WTC11 (cell line): ENCODE measurements around the gene KIF20B. TPM values are rescaled to one million over a fixed set of nuclear protein-coding genes. Genes with fewer than 3 reads are reported as not detected.
A peak's percentile ranks its signal among the peaks of the same experiment; 100 is the strongest.

ENCODE experiments used
- ATAC-seq: fragments of 200-7000 bp; cut with Tn5 transposase; 2 replicates; pipeline ENCODE4 v1.10.0; 2021; ENCODE audit warnings: mild to moderate bottlenecking, moderate library complexity
- CTCF ChIA-PET: fragments of 300-600 bp; sonication (Branson Sonifier 250); formaldehyde crosslinking; loops from one replicate; lab custom pipeline; 2021; ENCODE audit warnings: antibody characterized with exemption; lab: Charles Lee
- POLR2A ChIA-PET: fragments of 350-600 bp; sonication (Branson Sonifier 250); formaldehyde crosslinking; loops from one replicate; lab custom pipeline; 2021; ENCODE audit warnings: antibody characterized with exemption; lab: Charles Lee
- DNase-seq: peaks from one replicate; pipeline ENCODE4 v3.0.0; 2021; ENCODE audit warnings: low spot score
- H3K27ac Mint-ChIP-seq: 2 replicates; pipeline ENCODE4 v1.8.0; 2021; ENCODE audit warnings: mixed read lengths
- H3K27me3 Mint-ChIP-seq: 2 replicates; pipeline ENCODE4 v1.8.0; 2021; ENCODE audit warnings: low read depth, mild to moderate bottlenecking, moderate library complexity, mixed read lengths
- H3K36me3 Mint-ChIP-seq: 2 replicates; pipeline ENCODE4 v1.8.0; 2021; ENCODE audit warnings: mixed read lengths
- H3K4me1 Mint-ChIP-seq: 2 replicates; pipeline ENCODE4 v1.8.0; 2022; ENCODE audit warnings: mixed read lengths
- H3K4me3 Mint-ChIP-seq: 2 replicates; pipeline ENCODE4 v1.8.0; 2021; ENCODE audit warnings: mild to moderate bottlenecking, moderate library complexity, mixed read lengths
- H3K9me3 Mint-ChIP-seq: 2 replicates; pipeline ENCODE4 v1.8.0; 2021; ENCODE audit warnings: mixed read lengths
- CREM ChIP-seq: sonication (generic); formaldehyde crosslinking; IDR thresholded peaks from 2 replicates; pipeline ENCODE4 v1.8.1; 2022; ENCODE audit warnings: mild to moderate bottlenecking, missing genetic modification reagents, moderate library complexity
- E2F1 ChIP-seq: sonication (generic); formaldehyde crosslinking; IDR thresholded peaks from 2 replicates; pipeline ENCODE4 v1.8.0; 2022; ENCODE audit warnings: mild to moderate bottlenecking, missing genetic modification reagents
- E2F5 ChIP-seq: sonication (generic); formaldehyde crosslinking; IDR thresholded peaks from 2 replicates; pipeline ENCODE4 v1.8.1; 2022; ENCODE audit warnings: mild to moderate bottlenecking, moderate library complexity, missing genetic modification reagents
- ELF4 ChIP-seq: sonication (generic); formaldehyde crosslinking; IDR thresholded peaks from 2 replicates; pipeline ENCODE4 v1.8.1; 2022; ENCODE audit warnings: low read depth, mild to moderate bottlenecking, moderate library complexity, missing genetic modification reagents
- FOXP1 ChIP-seq: sonication (generic); formaldehyde crosslinking; IDR thresholded peaks from 2 replicates; pipeline ENCODE4 v1.8.0; 2022; ENCODE audit warnings: missing genetic modification reagents, mild to moderate bottlenecking, moderate library complexity, borderline replicate concordance
- HMGA2 ChIP-seq: fragments of 250-450 bp; sonication (Bioruptor Pico); IDR thresholded peaks from 2 replicates; pipeline ENCODE4 v1.4.0; 2021; ENCODE audit warnings: mild to moderate bottlenecking, moderate library complexity
- IRF2 ChIP-seq: sonication (generic); formaldehyde crosslinking; IDR thresholded peaks from 2 replicates; pipeline ENCODE4 v1.8.0; 2022; ENCODE audit warnings: low read depth, missing genetic modification reagents, borderline replicate concordance
- MXD4 ChIP-seq: fragments of 250-450 bp; sonication (Bioruptor Pico); IDR thresholded peaks from 2 replicates; pipeline ENCODE4 v1.8.0; 2021; ENCODE audit warnings: mild to moderate bottlenecking, moderate library complexity, borderline replicate concordance
- TCF7 ChIP-seq: sonication (generic); formaldehyde crosslinking; IDR thresholded peaks from 2 replicates; pipeline ENCODE4 v1.8.0; 2022; ENCODE audit warnings: mild to moderate bottlenecking, low read depth, missing genetic modification reagents, moderate library complexity
- ZNF121 ChIP-seq: sonication (generic); formaldehyde crosslinking; IDR thresholded peaks from 2 replicates; pipeline ENCODE4 v1.8.0; 2023; ENCODE audit warnings: missing genetic modification reagents
- ZNF532 ChIP-seq: fragments of 250-450 bp; sonication (Bioruptor Pico); IDR thresholded peaks from 2 replicates; pipeline ENCODE4 v1.9.0; 2021; ENCODE audit warnings: mild to moderate bottlenecking, borderline replicate concordance
- total RNA-seq: library from RNA; stranded (reverse); gene quantifications from 3 replicates; pipeline ENCODE4 v1.2.3, GENCODE V29; 2021
- TF ChIP-seq, protein P1 (sequence below): sonication (generic); formaldehyde crosslinking; IDR thresholded peaks from 2 replicates; pipeline ENCODE4 v1.8.0; 2023; ENCODE audit warnings: missing genetic modification reagents, mild to moderate bottlenecking, borderline replicate concordance
- TF ChIP-seq, protein P2 (sequence below): fragments of 250-450 bp; sonication (Bioruptor Pico); IDR thresholded peaks from 2 replicates; pipeline ENCODE4 v1.9.0; 2021; ENCODE audit warnings: mild to moderate bottlenecking
- TF ChIP-seq, protein P3 (sequence below): fragments of 250-450 bp; sonication (Bioruptor Pico); IDR thresholded peaks from 2 replicates; pipeline ENCODE4 v1.9.0; 2021; ENCODE audit warnings: mild to moderate bottlenecking
- TF ChIP-seq, protein P4 (sequence below): sonication (generic); formaldehyde crosslinking; conservative IDR thresholded peaks from 2 replicates; pipeline ENCODE4 v1.8.1; 2022; ENCODE audit warnings: mild to moderate bottlenecking, missing genetic modification reagents
- TF ChIP-seq, protein P5 (sequence below): fragments of 250-450 bp; sonication (Bioruptor Pico); IDR thresholded peaks from 2 replicates; pipeline ENCODE4 v1.8.0; 2021; ENCODE audit warnings: mild to moderate bottlenecking
- TF ChIP-seq, protein P6 (sequence below): fragments of 250-450 bp; sonication (Bioruptor Pico); IDR thresholded peaks from 2 replicates; pipeline ENCODE4 v1.9.0; 2021; ENCODE audit warnings: moderate library complexity, mild to moderate bottlenecking, inconsistent platforms, borderline replicate concordance

The KIF20B gene
- total RNA-seq, 1 experiment from 2014 or later: 70.2 TPM

DNA sequence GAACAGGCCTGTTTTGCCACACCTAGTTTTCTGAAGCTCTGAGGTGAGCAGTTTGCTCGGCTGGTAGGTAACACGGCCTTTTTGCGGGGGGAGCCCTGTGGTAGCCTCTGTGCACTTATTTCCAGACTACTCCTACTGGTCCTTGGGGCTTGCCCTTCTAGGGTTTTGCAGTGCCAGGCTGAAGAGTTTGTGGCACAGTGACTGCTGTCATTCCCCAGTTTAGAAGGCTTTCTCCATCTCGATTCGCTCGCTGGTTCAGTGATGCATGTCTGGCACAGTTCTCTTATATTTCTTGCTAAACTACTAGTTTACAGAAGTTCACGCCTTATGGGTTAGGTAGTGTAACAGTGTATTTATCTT, 711 bp downstream of the KIF20B start:
- Mint-ChIP-seq H3K27me3 (no peaks in the 10 kb centered on the region), H3K4me1 (peaks cover 48% of the 10 kb centered on the region), H3K9me3 (no peaks in the 10 kb centered on the region), H3K27ac (peak overlapping the region; percentile 98), H3K4me3 (peak overlapping the region; percentile 97), H3K36me3 (no peaks in the 10 kb centered on the region)
- no peak for ATAC-seq
- no peak for DNase-seq
- ChIA-PET POLR2A (interaction anchor here (0.6 to 1.5 kb wide), 3 partner anchors 10 to 56 kb away, joined by 5 to 11 read pairs (median 7); no protein-coding TSS in a partner anchor), CTCF (interaction anchor here (1.4 kb wide), 1 partner anchor 236 kb away, joined by 5 read pairs; no protein-coding TSS in a partner anchor)
- TF ChIP-seq E2F1 (CRISPR knock-in tag) (no peak), CREM (CRISPR knock-in tag) (no peak), ZNF532 (CRISPR knock-in tag) (no peak), FOXP1 (CRISPR knock-in tag) (no peak), MXD4 (no peak), HMGA2 (no peak), IRF2 (CRISPR knock-in tag) (no peak)
- TF ChIP-seq, protein P1, sequence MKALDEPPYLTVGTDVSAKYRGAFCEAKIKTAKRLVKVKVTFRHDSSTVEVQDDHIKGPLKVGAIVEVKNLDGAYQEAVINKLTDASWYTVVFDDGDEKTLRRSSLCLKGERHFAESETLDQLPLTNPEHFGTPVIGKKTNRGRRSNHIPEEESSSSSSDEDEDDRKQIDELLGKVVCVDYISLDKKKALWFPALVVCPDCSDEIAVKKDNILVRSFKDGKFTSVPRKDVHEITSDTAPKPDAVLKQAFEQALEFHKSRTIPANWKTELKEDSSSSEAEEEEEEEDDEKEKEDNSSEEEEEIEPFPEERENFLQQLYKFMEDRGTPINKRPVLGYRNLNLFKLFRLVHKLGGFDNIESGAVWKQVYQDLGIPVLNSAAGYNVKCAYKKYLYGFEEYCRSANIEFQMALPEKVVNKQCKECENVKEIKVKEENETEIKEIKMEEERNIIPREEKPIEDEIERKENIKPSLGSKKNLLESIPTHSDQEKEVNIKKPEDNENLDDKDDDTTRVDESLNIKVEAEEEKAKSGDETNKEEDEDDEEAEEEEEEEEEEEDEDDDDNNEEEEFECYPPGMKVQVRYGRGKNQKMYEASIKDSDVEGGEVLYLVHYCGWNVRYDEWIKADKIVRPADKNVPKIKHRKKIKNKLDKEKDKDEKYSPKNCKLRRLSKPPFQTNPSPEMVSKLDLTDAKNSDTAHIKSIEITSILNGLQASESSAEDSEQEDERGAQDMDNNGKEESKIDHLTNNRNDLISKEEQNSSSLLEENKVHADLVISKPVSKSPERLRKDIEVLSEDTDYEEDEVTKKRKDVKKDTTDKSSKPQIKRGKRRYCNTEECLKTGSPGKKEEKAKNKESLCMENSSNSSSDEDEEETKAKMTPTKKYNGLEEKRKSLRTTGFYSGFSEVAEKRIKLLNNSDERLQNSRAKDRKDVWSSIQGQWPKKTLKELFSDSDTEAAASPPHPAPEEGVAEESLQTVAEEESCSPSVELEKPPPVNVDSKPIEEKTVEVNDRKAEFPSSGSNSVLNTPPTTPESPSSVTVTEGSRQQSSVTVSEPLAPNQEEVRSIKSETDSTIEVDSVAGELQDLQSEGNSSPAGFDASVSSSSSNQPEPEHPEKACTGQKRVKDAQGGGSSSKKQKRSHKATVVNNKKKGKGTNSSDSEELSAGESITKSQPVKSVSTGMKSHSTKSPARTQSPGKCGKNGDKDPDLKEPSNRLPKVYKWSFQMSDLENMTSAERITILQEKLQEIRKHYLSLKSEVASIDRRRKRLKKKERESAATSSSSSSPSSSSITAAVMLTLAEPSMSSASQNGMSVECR: no peak
- TF ChIP-seq, protein P2, sequence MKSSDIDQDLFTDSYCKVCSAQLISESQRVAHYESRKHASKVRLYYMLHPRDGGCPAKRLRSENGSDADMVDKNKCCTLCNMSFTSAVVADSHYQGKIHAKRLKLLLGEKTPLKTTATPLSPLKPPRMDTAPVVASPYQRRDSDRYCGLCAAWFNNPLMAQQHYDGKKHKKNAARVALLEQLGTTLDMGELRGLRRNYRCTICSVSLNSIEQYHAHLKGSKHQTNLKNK (CRISPR knock-in tag): no peak
- TF ChIP-seq, protein P3, sequence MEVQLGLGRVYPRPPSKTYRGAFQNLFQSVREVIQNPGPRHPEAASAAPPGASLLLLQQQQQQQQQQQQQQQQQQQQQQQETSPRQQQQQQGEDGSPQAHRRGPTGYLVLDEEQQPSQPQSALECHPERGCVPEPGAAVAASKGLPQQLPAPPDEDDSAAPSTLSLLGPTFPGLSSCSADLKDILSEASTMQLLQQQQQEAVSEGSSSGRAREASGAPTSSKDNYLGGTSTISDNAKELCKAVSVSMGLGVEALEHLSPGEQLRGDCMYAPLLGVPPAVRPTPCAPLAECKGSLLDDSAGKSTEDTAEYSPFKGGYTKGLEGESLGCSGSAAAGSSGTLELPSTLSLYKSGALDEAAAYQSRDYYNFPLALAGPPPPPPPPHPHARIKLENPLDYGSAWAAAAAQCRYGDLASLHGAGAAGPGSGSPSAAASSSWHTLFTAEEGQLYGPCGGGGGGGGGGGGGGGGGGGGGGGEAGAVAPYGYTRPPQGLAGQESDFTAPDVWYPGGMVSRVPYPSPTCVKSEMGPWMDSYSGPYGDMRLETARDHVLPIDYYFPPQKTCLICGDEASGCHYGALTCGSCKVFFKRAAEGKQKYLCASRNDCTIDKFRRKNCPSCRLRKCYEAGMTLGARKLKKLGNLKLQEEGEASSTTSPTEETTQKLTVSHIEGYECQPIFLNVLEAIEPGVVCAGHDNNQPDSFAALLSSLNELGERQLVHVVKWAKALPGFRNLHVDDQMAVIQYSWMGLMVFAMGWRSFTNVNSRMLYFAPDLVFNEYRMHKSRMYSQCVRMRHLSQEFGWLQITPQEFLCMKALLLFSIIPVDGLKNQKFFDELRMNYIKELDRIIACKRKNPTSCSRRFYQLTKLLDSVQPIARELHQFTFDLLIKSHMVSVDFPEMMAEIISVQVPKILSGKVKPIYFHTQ (CRISPR knock-in tag): no peak

DNA sequence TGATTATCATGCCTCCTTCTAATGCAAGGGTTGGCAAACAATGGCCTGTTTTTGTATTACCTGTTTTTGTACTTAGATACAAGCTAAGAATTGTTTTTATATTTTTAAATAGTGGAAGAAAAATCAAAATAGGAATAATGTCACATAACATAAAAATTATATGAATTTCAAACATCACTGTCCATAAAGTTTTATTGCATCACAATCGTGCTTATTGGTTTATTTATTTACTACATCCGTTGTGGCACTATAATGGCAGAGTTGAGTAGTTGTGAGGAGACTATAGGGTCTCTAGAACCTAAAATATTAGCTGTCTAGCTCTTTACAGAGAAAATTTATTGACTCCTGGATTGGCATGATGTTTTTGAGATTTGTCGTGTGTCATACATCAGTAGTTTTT, 4.1 kb downstream of the KIF20B start:
- Mint-ChIP-seq H3K27me3 (no peaks in the 10 kb centered on the region), H3K36me3 (peaks cover 6% of the 10 kb centered on the region; the same call in 1 of the 2 replicates), H3K4me1 (peaks cover 39% of the 10 kb centered on the region), H3K4me3 (no peak overlapping the region), H3K27ac (peak overlapping the region; percentile 73; the same call in 1 of the 2 replicates), H3K9me3 (no peaks in the 10 kb centered on the region)
- ChIA-PET CTCF (no interaction called here), POLR2A (no interaction called here)
- no peak for DNase-seq
- ATAC-seq: no peak
- TF ChIP-seq, protein P4, sequence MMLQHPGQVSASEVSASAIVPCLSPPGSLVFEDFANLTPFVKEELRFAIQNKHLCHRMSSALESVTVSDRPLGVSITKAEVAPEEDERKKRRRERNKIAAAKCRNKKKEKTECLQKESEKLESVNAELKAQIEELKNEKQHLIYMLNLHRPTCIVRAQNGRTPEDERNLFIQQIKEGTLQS (CRISPR knock-in tag): no peak
- TF ChIP-seq, protein P5, sequence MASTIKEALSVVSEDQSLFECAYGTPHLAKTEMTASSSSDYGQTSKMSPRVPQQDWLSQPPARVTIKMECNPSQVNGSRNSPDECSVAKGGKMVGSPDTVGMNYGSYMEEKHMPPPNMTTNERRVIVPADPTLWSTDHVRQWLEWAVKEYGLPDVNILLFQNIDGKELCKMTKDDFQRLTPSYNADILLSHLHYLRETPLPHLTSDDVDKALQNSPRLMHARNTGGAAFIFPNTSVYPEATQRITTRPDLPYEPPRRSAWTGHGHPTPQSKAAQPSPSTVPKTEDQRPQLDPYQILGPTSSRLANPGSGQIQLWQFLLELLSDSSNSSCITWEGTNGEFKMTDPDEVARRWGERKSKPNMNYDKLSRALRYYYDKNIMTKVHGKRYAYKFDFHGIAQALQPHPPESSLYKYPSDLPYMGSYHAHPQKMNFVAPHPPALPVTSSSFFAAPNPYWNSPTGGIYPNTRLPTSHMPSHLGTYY (CRISPR knock-in tag): no peak
- TF ChIP-seq ZNF121 (CRISPR knock-in tag): no peak
- TF ChIP-seq, protein P6, sequence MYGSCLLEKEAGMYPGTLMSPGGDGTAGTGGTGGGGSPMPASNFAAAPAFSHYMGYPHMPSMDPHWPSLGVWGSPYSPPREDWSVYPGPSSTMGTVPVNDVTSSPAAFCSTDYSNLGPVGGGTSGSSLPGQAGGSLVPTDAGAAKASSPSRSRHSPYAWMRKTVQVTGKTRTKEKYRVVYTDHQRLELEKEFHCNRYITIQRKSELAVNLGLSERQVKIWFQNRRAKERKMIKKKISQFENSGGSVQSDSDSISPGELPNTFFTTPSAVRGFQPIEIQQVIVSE (CRISPR knock-in tag): no peak
- TF ChIP-seq IRF2 (CRISPR knock-in tag): no peak
- no peak for TF ChIP-seq ELF4
- TF ChIP-seq E2F5 (CRISPR knock-in tag): no peak
- no peak for TF ChIP-seq TCF7 (CRISPR knock-in tag)
